HG02763 (cell line): ENCODE results near the gene ADAMTS2.

ENCODE experiments used
- ATAC-seq: cut with Tn5 transposase; IDR thresholded peaks from one replicate; pipeline ENCODE4 v1.9.1; 2021; ENCODE audit warnings: mild to moderate bottlenecking, moderate library complexity; ENCODE audit not compliant: unreplicated experiment

ADAMTS2 gene

GRCh38 chr5:179258001-179258921 is 87.0 kb downstream of the ADAMTS2 start:
- no peak for ATAC-seq

GRCh38 chr5:179257176-179257682 is 88.0 kb downstream of the ADAMTS2 start:
- no peak for ATAC-seq

DNA sequence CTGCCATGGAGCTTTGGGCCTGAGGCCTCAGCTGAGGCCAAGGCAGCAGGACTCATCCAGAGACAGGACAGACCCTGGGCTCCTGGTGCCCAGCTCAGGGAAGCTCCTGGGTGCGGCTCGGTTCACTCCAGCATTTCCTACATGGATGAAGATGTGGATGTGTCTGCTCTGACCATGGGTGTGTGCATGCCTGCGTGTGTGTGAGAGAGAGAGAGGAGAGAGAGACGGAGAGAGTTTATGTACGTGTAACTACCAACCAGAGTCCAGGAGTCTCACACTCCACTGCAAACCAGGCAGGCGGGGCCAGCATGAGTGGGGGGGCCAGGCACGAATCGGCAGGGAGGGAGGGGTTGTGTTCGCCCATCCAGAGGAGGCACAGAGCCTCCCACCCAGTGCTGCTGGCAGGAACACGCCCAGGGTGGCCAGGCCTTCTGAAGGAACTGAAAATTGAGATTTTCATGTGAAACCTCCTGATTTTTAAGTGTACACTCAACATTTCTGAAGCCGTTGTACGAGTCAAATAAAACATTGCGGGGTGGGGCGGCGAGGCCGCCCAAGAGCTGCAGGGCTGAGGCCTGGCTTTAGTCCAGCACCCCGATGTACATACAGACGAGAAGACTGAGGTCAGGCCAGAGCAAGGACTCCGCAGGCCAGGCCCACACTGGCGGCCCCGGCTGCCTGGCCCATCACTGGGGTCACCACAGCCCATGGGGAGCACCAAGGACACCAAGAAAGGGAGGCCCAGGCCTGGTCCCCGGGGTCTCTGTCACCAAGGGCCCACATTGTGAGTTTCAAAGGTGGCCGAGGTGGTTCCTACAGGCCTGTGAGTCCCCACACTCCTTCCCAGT is 88.7 kb downstream of the ADAMTS2 start:
- no peak for ATAC-seq

GRCh38 chr5:179255527-179256327 is 89.5 kb downstream of the ADAMTS2 start:
- no peak for ATAC-seq

- no peak for ATAC-seq
These were observed 90.5 kb downstream of the ADAMTS2 start for GRCh38 chr5:179254638-179255271.

- ATAC-seq: no peak
These were observed 91.5 kb downstream of the ADAMTS2 start for GRCh38 chr5:179253730-179254129.

- ATAC-seq: no peak
These were observed 93.8 kb downstream of the ADAMTS2 start for GRCh38 chr5:179251276-179251969.

- ATAC-seq: no peak
These were observed 94.6 kb downstream of the ADAMTS2 start for GRCh38 chr5:179250561-179251225.

DNA sequence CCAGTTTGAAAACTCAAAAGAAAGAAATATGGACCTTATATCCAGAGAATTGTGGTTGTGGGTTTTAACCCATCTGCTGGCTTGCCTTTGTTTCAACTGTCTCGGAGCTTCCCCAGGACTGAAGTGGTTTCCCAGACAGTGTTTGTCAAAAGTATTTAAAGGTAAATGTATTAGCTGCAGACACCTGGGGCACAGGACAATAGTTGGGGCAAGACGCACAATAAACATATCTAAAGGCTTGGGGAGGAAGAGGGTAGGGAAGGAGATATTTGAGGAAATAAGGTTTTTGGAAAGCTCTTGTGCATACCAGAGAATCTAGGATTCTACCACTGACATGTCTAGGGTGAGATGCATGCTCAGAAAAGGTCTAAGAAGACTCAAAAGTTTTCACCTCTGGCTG is 99.0 kb downstream of the ADAMTS2 start:
- ATAC-seq: no peak

DNA sequence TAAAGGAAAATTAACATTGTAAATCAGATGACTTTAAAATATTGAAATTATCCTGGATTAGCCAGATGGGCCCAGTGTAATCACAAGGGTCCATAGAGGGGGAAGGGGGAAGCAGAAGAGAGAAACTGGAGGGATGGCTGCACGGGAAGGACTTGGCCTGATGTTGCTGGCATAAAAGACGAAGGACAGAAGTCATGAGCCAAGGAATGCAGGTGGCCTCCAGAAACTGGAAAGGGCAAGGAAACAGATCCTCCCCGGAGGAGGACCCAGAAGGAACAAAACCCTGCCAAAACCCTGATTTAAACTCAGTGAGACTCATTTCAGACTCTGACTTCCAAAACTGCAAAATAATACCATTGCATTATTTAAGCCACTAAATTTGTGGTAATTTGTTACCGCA is 100.2 kb downstream of the ADAMTS2 start:
- no peak for ATAC-seq

GRCh38 chr5:179244044-179244443 is 101.2 kb downstream of the ADAMTS2 start:
- no peak for ATAC-seq

- ATAC-seq: no peak
These were observed 101.9 kb downstream of the ADAMTS2 start for GRCh38 chr5:179243333-179243732.

DNA sequence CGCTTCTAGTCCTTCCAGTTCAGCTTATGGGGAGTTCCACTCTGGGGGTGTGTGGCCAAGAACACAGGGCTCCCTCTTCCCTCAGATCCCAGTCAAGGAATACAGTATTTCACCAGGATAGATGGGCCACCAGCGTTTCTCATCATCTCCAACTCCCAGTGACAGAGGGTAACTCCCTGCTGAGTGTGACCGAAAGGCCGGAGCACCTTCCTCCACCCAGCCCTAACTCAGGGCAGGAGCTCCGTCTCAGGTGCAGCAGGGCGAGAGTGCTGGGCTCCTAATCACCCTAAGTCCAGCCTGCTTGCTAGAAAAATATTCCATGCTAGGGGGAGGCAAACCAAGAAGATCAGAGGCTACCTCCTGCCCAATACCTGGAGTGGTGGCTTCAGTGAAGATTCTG is 102.6 kb downstream of the ADAMTS2 start:
- no peak for ATAC-seq

- no peak for ATAC-seq
These were observed 103.4 kb downstream of the ADAMTS2 start for GRCh38 chr5:179241764-179242370.

DNA sequence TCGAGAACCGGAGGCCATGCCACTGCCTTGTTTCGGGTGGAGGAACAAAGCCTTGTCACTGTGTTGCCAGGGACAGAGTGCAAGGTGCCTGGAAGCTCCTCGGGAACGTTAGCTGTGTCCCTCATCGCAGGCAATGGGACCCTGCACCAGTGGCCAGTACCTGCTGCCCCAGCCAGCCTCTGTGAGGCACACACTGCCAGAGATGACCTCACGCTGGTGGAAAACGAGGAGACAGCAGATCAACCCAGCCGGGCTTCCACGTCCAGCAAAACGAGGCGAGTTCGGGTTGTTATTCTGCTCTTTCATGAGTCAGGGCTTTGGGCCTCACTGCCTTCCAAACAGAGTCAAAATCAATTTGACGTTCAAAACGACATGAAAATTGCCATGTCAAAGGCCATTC is 104.1 kb downstream of the ADAMTS2 start:
- no peak for ATAC-seq

GRCh38 chr5:179240561-179240960 is 104.7 kb downstream of the ADAMTS2 start:
- ATAC-seq: no peak

DNA sequence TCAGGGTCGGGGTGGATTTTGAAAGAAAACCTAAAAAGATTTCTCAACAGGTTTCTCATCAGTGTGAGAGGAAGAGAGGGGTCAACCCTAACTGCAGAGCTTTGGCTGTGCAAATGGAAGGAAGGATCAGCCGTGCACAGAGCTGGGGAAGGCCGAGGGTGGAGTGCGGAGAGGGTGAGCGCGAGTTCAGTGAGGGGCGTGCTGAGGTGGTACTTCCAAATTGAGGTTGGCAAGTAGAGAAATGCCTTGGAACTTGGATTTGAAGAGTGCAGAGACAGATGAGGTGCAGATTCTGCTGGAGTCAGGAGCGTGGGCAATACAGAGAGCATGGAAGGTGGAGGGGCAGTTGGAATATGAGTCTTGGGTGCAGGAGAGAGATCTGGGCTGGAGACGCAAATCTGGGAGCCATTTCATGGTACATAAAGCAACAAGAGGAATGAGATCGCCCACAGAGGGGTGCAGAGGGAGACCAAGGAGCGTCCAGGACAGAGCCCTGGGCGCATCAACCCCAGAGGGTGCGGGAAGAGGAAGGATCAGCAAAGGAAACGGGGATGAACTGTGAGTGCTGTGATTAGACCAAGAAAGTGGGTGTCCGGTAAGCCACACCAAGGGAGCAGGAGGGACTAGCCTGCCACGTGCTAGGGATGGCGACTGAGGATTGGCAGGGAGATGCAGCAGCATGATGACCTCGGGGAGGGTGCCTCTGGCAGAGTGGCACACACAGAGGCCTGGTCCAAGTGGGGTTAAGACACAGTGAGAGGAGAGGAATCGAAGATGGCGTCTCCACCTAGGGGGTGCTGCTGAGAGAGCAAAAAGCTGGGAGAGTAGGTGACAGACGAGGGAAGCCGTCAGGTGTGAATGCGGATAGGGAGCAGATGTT is 105.8 kb downstream of the ADAMTS2 start:
- ATAC-seq: no peak

GRCh38 chr5:179238628-179238970 is 106.7 kb downstream of the ADAMTS2 start:
- no peak for ATAC-seq
